Testis (tissue), 3 donors: ENCODE data around the gene PTPRE. TPM values are rescaled to one million over a fixed set of nuclear protein-coding genes. Genes with fewer than 3 reads are reported as not detected.

Experiments used
- DNase-seq: peaks from one replicate; pipeline ENCODE4 v3.0.0-alpha.2; 2019
- H3K27ac ChIP-seq, 2 donors: fragments of 200-600 bp; sonication (generic); one replicate each; pipeline ENCODE4 v1.5.1; 2019
- H3K27me3 ChIP-seq: fragments of 200-600 bp; sonication (generic); one replicate; pipeline ENCODE4 v1.5.1; 2019
- H3K36me3 ChIP-seq: fragments of 200-600 bp; sonication (generic); one replicate; pipeline ENCODE4 v1.5.1; 2017; ENCODE audit warnings: low read depth; ENCODE audit errors: missing control alignments
- H3K4me1 ChIP-seq: fragments of 200-600 bp; sonication (generic); one replicate; pipeline ENCODE4 v1.5.1; 2019
- H3K4me3 ChIP-seq, 2 donors: fragments of 200-600 bp; sonication (generic); one replicate each; pipeline ENCODE4 v1.5.1; 2017 to 2019
- H3K9me3 ChIP-seq: fragments of 200-600 bp; sonication (generic); one replicate; pipeline ENCODE4 v1.5.1; 2017
- POLR2A ChIP-seq: fragments of 450-650 bp; IDR thresholded peaks from one replicate; pipeline ENCODE4 v1.6.1; 2017; ENCODE audit warnings: antibody characterized with exemption, mild to moderate bottlenecking, moderate library complexity
- WGBS, 2 donors: methylation state at CpG; one replicate each; pipeline ENCODE4 v1.1.5; 2018; 5-methylcytosine and 5-hydroxymethylcytosine counted together
- intact Hi-C: fragments of 100-400 bp; cut with DNase I; formaldehyde crosslinking; loops from one replicate; pipeline ENCODE4 v1.15.1; 2023; ENCODE audit warnings: low total_unique reads
- polyA plus RNA-seq: library from polyadenylated mRNA; stranded (reverse); fragments of 350-450 nt; fragmentation: Illumina TruSeq; extraction: RNeasy Lipid Tissue Mini Kit (QIAGEN cat#74804); gene quantifications from one replicate; pipeline ENCODE4 v1.2.3, GENCODE V29; 2014; ENCODE audit warnings: low read depth, low replicate concordance; ENCODE audit not compliant: insufficient read depth
- total RNA-seq, 2 donors: library from RNA; depleted of rRNA; stranded (reverse); fragments of >200 nt; gene quantifications; one replicate each; pipeline ENCODE4 v1.2.3, GENCODE V29; 2016
- TF ChIP-seq, protein P1 (sequence below), 3 experiments: fragments of 450-650 bp in 2 of 3; fragments of 200-600 bp in 1 of 3; sonication (generic) in 1 of 3; IDR thresholded peaks; one replicate each; pipeline ENCODE4 v1.5.1; 2016 to 2019; ENCODE audit warnings: antibody characterized with exemption in 3 of 3, mild to moderate bottlenecking in 2 of 3, moderate library complexity in 1 of 3

Gene PTPRE
- total and polyA plus RNA-seq, 3 donors from 2014 or later: 10.0 to 26.6 (median 15.3) TPM

DNA sequence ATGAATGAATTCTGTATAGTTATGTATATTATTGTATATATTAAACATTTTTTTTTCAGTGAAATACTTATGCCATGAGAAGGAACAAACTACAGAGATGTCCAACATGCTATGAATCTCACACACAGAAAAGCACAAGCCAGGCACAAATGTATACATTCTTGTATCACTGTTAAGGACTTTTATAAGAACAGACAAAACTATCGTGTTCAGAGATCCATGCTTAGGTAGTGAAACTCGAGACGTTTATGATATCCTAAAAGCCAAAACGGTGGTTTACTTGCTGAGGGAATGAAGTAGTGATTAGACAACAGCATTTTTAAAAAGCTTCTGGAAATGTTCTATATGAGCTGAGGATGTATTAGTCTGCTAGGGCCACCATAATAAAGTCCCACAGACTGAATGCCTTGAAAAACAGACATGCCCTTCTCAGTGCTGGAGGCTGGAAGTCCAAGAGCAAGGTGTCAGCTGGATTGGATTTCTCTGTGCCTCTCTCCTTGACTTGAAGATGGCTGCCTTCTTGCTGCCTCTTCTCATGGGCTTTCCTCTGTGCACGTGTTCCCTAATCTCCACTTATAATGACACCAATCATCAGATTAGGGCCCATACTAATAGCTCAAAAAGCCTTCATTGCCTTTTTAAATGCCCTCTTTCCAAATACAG lies 215.0 kb downstream of the PTPRE start:
- intact Hi-C loops: no loop called here
- H3K27me3 ChIP-seq: no peaks in the 10 kb centered on the region
- TF ChIP-seq, protein P1, sequence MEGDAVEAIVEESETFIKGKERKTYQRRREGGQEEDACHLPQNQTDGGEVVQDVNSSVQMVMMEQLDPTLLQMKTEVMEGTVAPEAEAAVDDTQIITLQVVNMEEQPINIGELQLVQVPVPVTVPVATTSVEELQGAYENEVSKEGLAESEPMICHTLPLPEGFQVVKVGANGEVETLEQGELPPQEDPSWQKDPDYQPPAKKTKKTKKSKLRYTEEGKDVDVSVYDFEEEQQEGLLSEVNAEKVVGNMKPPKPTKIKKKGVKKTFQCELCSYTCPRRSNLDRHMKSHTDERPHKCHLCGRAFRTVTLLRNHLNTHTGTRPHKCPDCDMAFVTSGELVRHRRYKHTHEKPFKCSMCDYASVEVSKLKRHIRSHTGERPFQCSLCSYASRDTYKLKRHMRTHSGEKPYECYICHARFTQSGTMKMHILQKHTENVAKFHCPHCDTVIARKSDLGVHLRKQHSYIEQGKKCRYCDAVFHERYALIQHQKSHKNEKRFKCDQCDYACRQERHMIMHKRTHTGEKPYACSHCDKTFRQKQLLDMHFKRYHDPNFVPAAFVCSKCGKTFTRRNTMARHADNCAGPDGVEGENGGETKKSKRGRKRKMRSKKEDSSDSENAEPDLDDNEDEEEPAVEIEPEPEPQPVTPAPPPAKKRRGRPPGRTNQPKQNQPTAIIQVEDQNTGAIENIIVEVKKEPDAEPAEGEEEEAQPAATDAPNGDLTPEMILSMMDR (IDR thresholded peaks at IDR 0.05): no peak
- no peak for TF ChIP-seq POLR2A
- DNase-seq: no peak
- H3K9me3 ChIP-seq: no peaks in the 10 kb centered on the region
- H3K4me1 ChIP-seq: peaks cover 9% of the 10 kb centered on the region
- WGBS, 2 donors: 88 to 93% methylated on average over 5 of the region's 5 CpGs
- no peak overlapping the region for H3K4me3 ChIP-seq
- no peak overlapping the region for H3K27ac ChIP-seq
- H3K36me3 ChIP-seq: no peaks in the 10 kb centered on the region

DNA sequence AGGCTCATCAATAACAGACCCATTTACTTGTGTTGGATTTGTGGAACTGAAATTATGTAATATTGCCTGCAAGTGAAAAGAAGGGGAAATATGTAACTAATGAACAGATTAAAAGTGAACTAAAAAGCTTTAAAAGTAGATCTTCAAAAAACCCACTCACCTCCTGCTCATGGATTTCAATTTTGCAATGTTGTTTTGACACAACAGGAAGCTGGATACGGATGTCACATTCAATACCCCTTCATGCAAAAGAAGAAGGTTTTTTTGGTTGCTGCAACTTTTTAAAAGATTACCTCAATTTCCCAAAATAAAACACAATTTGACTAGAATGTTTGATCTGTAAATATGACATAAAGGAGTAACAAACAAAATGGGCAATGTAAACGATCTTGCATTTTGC lies 216.0 kb downstream of the PTPRE start:
- Histone ChIP-seq H3K36me3 (no peaks in the 10 kb centered on the region), H3K4me3 (no peak overlapping the region), H3K9me3 (no peaks in the 10 kb centered on the region), H3K27me3 (no peaks in the 10 kb centered on the region), H3K27ac (no peak overlapping the region), H3K4me1 (peaks cover 9% of the 10 kb centered on the region)
- intact Hi-C loops: no loop called here
- TF ChIP-seq POLR2A: no peak
- TF ChIP-seq, protein P1 (IDR thresholded peaks at IDR 0.05): no peak
- no peak for DNase-seq
- 91 to 92% methylated on average over 2 of the region's 2 CpGs for WGBS, 2 donors

DNA sequence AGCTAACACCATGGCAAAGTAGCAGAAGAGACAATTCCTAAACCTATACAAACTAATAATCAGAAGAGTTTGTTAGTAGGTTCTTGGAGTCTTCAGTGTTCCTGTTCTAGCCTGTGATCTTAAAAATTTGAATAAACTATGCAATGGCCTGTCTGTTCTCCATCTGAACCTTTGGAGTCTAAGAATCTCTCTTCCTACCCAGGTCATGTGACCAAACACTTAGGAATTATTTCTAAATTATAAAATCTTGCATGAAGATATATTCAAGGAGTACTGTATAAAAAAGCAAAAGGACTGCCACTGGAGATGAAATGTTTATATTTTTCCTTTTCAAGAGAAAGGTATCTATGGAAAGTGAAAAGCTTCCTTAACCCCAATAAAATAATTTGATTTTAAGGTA lies 216.9 kb downstream of the PTPRE start:
- peaks cover 9% of the 10 kb centered on the region for H3K4me1 ChIP-seq
- H3K27ac ChIP-seq: no peak overlapping the region
- no peaks in the 10 kb centered on the region for H3K9me3 ChIP-seq
- intact Hi-C loops: no loop called here
- H3K27me3 ChIP-seq: no peaks in the 10 kb centered on the region
- no peak for DNase-seq
- no peak overlapping the region for H3K4me3 ChIP-seq
- TF ChIP-seq, protein P1 (IDR thresholded peaks at IDR 0.05): no peak
- no peak for TF ChIP-seq POLR2A
- H3K36me3 ChIP-seq: no peaks in the 10 kb centered on the region

DNA sequence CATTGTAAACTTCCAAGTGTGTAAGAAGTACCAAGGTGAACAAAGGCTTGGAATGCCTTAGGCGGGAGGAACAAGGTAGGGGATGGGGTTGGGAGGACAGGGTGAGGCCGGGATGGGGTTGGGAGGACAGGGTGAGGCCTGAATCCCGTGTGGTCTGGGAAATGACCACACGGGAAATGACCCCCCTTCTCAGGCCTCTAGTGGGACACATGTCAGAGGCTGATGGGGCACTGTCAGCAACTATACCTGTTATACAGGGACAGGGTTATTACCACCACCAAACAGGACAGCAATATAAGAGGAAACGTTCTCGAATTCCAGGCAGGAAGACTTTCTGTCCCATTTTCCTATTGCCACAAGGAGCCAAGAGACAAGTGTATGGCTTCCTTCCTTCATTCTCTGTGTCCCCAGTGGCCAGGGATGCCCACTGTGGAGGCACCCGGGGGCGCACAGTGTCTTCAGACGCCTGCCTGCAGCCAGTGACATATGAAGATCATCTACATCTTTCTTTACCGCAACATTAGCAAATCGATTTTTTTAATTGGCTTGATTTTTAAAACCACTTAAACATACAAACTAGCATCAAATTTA lies 218.0 kb downstream of the PTPRE start:
- Histone ChIP-seq H3K9me3 (no peaks in the 10 kb centered on the region), H3K4me3 (peak overlapping the region in 1 of 2 donors; percentile 51), H3K4me1 (peaks cover 9% of the 10 kb centered on the region), H3K27ac (no peak overlapping the region), H3K36me3 (no peaks in the 10 kb centered on the region), H3K27me3 (no peaks in the 10 kb centered on the region)
- intact Hi-C loops: no loop called here
- WGBS, 2 donors: 25 to 48% methylated on average over 10 of the region's 11 CpGs
- DNase-seq: no peak
- TF ChIP-seq, protein P1 (IDR thresholded peaks at IDR 0.05): no peak
- TF ChIP-seq POLR2A: no peak
